IMR-90 (cell line): ENCODE measurements around the gene GGA2. TPM values are rescaled to one million over a fixed set of nuclear protein-coding genes. Genes with fewer than 3 reads are reported as not detected.

Source experiments
- ATAC-seq: fragments of 200-7000 bp; cut with Tn5 transposase; 2 replicates; pipeline ENCODE4 v1.9.1; 2020; ENCODE audit warnings: low read depth, mild to moderate bottlenecking, moderate library complexity
- BruUV-seq: library from RNA; stranded (reverse); fragments of 400-500 nt; replicated peaks from 2 replicates; lab custom pipeline; 2021; lab: Mats Ljungman, UMichigan
- CTCF ChIA-PET: fragments of 300-600 bp; formaldehyde crosslinking; extraction: SDS; loops from one replicate; lab custom pipeline; 2021; ENCODE audit warnings: antibody characterized with exemption; lab: Yijun Ruan, JAX
- POLR2A ChIA-PET: fragments of 300-600 bp; sonication (Branson Sonifier 250); formaldehyde crosslinking; loops from one replicate; lab custom pipeline; 2022; ENCODE audit warnings: antibody characterized with exemption; ENCODE audit not compliant: unreplicated experiment; lab: Charles Lee
- DNase-seq: peaks from one replicate; pipeline ENCODE4 v3.0.0; 2013
- H2AFZ ChIP-seq: replicated peaks from 2 replicates; pipeline ENCODE3; 2013; ENCODE audit warnings: low read length, mild to moderate bottlenecking; ENCODE audit not compliant: poor library complexity
- H2AK5ac ChIP-seq: 2 replicates; pipeline ENCODE4 v1.6.1; 2013; ENCODE audit warnings: low read depth, low read length, inconsistent platforms
- H2AK9ac ChIP-seq: replicated peaks from 2 replicates; pipeline ENCODE3; 2013; ENCODE audit warnings: mild to moderate bottlenecking, low read depth, low read length, moderate library complexity; ENCODE audit not compliant: poor library complexity
- H2BK120ac ChIP-seq: 2 replicates; pipeline ENCODE4 v1.6.1; 2013; ENCODE audit warnings: low read depth, low read length, inconsistent platforms
- H2BK15ac ChIP-seq: 3 replicates; pipeline ENCODE4 v1.6.1; 2013; ENCODE audit warnings: low read depth, low read length, inconsistent platforms
- H2BK20ac ChIP-seq: 2 replicates; pipeline ENCODE4 v1.6.1; 2013; ENCODE audit warnings: low read depth, mild to moderate bottlenecking, inconsistent platforms, low read length, moderate library complexity
- H2BK5ac ChIP-seq: 2 replicates; pipeline ENCODE4 v1.6.1; 2013; ENCODE audit warnings: mild to moderate bottlenecking, low read depth, low read length, inconsistent platforms; ENCODE audit not compliant: poor library complexity, severe bottlenecking
- H3K14ac ChIP-seq: replicated peaks from 2 replicates; pipeline ENCODE4 v1.6.1; 2013; ENCODE audit warnings: low read depth, low read length, inconsistent platforms
- H3K18ac ChIP-seq: 2 replicates; pipeline ENCODE4 v1.6.1; 2013; ENCODE audit warnings: low read depth, low read length, control low read depth
- H3K23ac ChIP-seq: 2 replicates; pipeline ENCODE4 v1.6.1; 2013; ENCODE audit warnings: low read depth, low read length, inconsistent platforms
- H3K27ac ChIP-seq: 2 replicates; pipeline ENCODE4 v1.5.1; 2013; ENCODE audit warnings: mild to moderate bottlenecking, control low read depth, low read length; ENCODE audit not compliant: insufficient read depth
- H3K27me3 ChIP-seq: 2 replicates; pipeline ENCODE4 v1.6.1; 2013; ENCODE audit warnings: low read length; ENCODE audit not compliant: control insufficient read depth, insufficient read depth
- H3K36me3 ChIP-seq: 2 replicates; pipeline ENCODE4 v1.6.1; 2013; ENCODE audit warnings: low read length, mixed read lengths; ENCODE audit not compliant: control insufficient read depth, insufficient read depth
- H3K4ac ChIP-seq: 2 replicates; pipeline ENCODE4 v1.6.1; 2013; ENCODE audit warnings: low read depth, low read length, inconsistent platforms
- H3K4me1 ChIP-seq: 2 replicates; pipeline ENCODE4 v1.6.1; 2013; ENCODE audit warnings: low read length, mixed read lengths; ENCODE audit not compliant: control insufficient read depth, insufficient read depth
- H3K4me2 ChIP-seq: 2 replicates; pipeline ENCODE4 v1.6.1; 2013; ENCODE audit warnings: low read depth, mild to moderate bottlenecking, control low read depth, low read length, moderate library complexity
- H3K4me3 ChIP-seq: 2 replicates; pipeline ENCODE4 v1.5.1; 2013; ENCODE audit warnings: low read depth, mild to moderate bottlenecking, control low read depth, low read length, moderate library complexity; ENCODE audit not compliant: insufficient read depth
- H3K56ac ChIP-seq: 2 replicates; pipeline ENCODE4 v1.6.1; 2013; ENCODE audit warnings: low read length, inconsistent platforms; ENCODE audit not compliant: insufficient read depth; ENCODE audit errors: extremely low read depth
- H3K79me1 ChIP-seq, 2 experiments: 2 replicates each; pipeline ENCODE4 v1.6.1; 2013; ENCODE audit warnings: low read length in 2 of 2, inconsistent platforms in 1 of 2, low read depth in 1 of 2
- H3K9ac ChIP-seq: 2 replicates; pipeline ENCODE4 v1.6.1; 2013; ENCODE audit warnings: low read depth, low read length, control low read depth
- H3K9me1 ChIP-seq: 2 replicates; pipeline ENCODE4 v1.6.1; 2013; ENCODE audit warnings: low read length, inconsistent platforms; ENCODE audit not compliant: insufficient read depth
- H3K9me3 ChIP-seq: 2 replicates; pipeline ENCODE4 v1.6.1; 2013; ENCODE audit warnings: low read length; ENCODE audit not compliant: control insufficient read depth, insufficient read depth
- H4K20me1 ChIP-seq: 2 replicates; pipeline ENCODE4 v1.6.1; 2013; ENCODE audit warnings: low read length, inconsistent platforms; ENCODE audit not compliant: insufficient read depth
- H4K5ac ChIP-seq: 2 replicates; pipeline ENCODE4 v1.6.1; 2013; ENCODE audit warnings: mild to moderate bottlenecking, low read depth, low read length, control low read depth
- H4K8ac ChIP-seq, 2 experiments: 2 replicates each; pipeline ENCODE4 v1.6.1; 2013; ENCODE audit warnings: low read depth in 2 of 2, low read length in 2 of 2, control low read depth in 1 of 2, inconsistent platforms in 1 of 2
- H4K91ac ChIP-seq: 2 replicates; pipeline ENCODE4 v1.6.1; 2013; ENCODE audit warnings: low read depth, low read length, inconsistent platforms; ENCODE audit not compliant: insufficient read depth
- BHLHE40 ChIP-seq: fragments of 150-350 bp; IDR thresholded peaks from 2 replicates; pipeline ENCODE4 v1.6.1; 2016; ENCODE audit warnings: mild to moderate bottlenecking, low read depth, low read length
- CEBPB ChIP-seq: IDR thresholded peaks from 2 replicates; pipeline ENCODE4 v1.6.1; 2012; ENCODE audit warnings: low read depth, low read length, improper control_type of control experiment
- CHD1 ChIP-seq: IDR thresholded peaks from 2 replicates; pipeline ENCODE4 v1.6.1; 2012; ENCODE audit warnings: low read depth, low read length, improper control_type of control experiment
- FOS ChIP-seq: fragments of 150-350 bp; IDR thresholded peaks from 2 replicates; pipeline ENCODE4 v1.6.1; 2016; ENCODE audit warnings: low read depth, low read length
- MAFK ChIP-seq: IDR thresholded peaks from 2 replicates; pipeline ENCODE4 v1.6.1; 2012; ENCODE audit warnings: low read depth, low read length, improper control_type of control experiment
- MAZ ChIP-seq: IDR thresholded peaks from 2 replicates; pipeline ENCODE4 v1.6.1; 2012; ENCODE audit warnings: low read depth, mild to moderate bottlenecking, low read length, improper control_type of control experiment, moderate library complexity, borderline replicate concordance
- MXI1 ChIP-seq: IDR thresholded peaks from 2 replicates; pipeline ENCODE4 v1.6.1; 2012; ENCODE audit warnings: low read depth, mild to moderate bottlenecking, low read length, moderate library complexity, borderline replicate concordance
- NFE2L2 ChIP-seq: fragments of 150-350 bp; IDR thresholded peaks from 2 replicates; pipeline ENCODE4 v1.6.1; 2016; ENCODE audit warnings: low read depth, mild to moderate bottlenecking, low read length
- POLR2A ChIP-seq: IDR thresholded peaks from 2 replicates; pipeline ENCODE4 v1.6.1; 2012; ENCODE audit warnings: mild to moderate bottlenecking, low read depth, low read length
- RAD21 ChIP-seq: IDR thresholded peaks from 2 replicates; pipeline ENCODE4 v1.6.1; 2012; ENCODE audit warnings: low read length, improper control_type of control experiment
- RCOR1 ChIP-seq: IDR thresholded peaks from 2 replicates; pipeline ENCODE4 v1.6.1; 2012; ENCODE audit warnings: mild to moderate bottlenecking, low read length, improper control_type of control experiment; ENCODE audit not compliant: insufficient replicate concordance
- RFX5 ChIP-seq: IDR thresholded peaks from 2 replicates; pipeline ENCODE4 v1.8.0; 2012; ENCODE audit warnings: low read depth, mild to moderate bottlenecking, low read length, moderate library complexity
- SMC3 ChIP-seq: fragments of 150-350 bp; IDR thresholded peaks from 2 replicates; pipeline ENCODE4 v1.6.1; 2016; ENCODE audit warnings: low read depth, mild to moderate bottlenecking, antibody characterized with exemption, low read length, moderate library complexity
- WGBS, 2 experiments: methylation state at CpG; one replicate each; pipeline versions ENCODE4 v1.1.5 to v1.1.7; 2013; ENCODE audit warnings: missing lambda C conversion rate in 2 of 2; ENCODE audit not compliant: insufficient read length in 1 of 2; ENCODE audit errors: extremely low coverage in 2 of 2; 5-methylcytosine and 5-hydroxymethylcytosine counted together
- dilution Hi-C: fragments of 300-500 bp; cut with HindIII; formaldehyde crosslinking; loops from one replicate; pipeline ENCODE4 v1.14.3; 2018; ENCODE audit warnings: low sequenced_read_pairs; ENCODE audit not compliant: unreplicated experiment
- in situ Hi-C: fragments of 300-500 bp; cut with MboI; formaldehyde crosslinking; loops from 3 replicates; pipeline ENCODE4 v1.14.3; 2019; ENCODE audit warnings: low sequenced_read_pairs, inconsistent platforms, mixed read lengths
- intact Hi-C: fragments of 100-400 bp; cut with micrococcal nuclease; formaldehyde crosslinking; loops from 2 replicates; pipeline ENCODE4 v1.10.0; 2022
- polyA plus RNA-seq, 3 experiments: library from polyadenylated mRNA; depleted of rRNA; stranded (reverse); fragments of >200 nt; gene quantifications; 2 replicates each; pipeline ENCODE4 v1.2.3, GENCODE V29; 2012; ENCODE audit warnings: low replicate concordance in 1 of 3
- total RNA-seq: library from RNA; depleted of rRNA; stranded (reverse); fragments of >200 nt; gene quantifications from 2 replicates; pipeline ENCODE4 v1.2.3, GENCODE V29; 2012
- TF ChIP-seq, protein P1 (sequence below): conservative IDR thresholded peaks from 2 replicates; pipeline ENCODE4 v1.5.1; 2012; ENCODE audit warnings: mild to moderate bottlenecking, low read depth, low read length, improper control_type of control experiment
- TF ChIP-seq, protein P2 (sequence below): fragments of 150-350 bp; IDR thresholded peaks from 2 replicates; pipeline ENCODE4 v1.6.1; 2017; ENCODE audit warnings: mild to moderate bottlenecking, antibody characterized with exemption, low read length, low read depth
- TF ChIP-seq, protein P3 (sequence below): fragments of 150-350 bp; IDR thresholded peaks from 2 replicates; pipeline ENCODE4 v1.6.1; 2016; ENCODE audit warnings: low read depth, mild to moderate bottlenecking, low read length, moderate library complexity, borderline replicate concordance

GGA2 gene
- total and polyA plus RNA-seq, 2 of the 4 experiments (the other 2 are of a cell fraction), result 16.5 to 30.1 TPM

DNA sequence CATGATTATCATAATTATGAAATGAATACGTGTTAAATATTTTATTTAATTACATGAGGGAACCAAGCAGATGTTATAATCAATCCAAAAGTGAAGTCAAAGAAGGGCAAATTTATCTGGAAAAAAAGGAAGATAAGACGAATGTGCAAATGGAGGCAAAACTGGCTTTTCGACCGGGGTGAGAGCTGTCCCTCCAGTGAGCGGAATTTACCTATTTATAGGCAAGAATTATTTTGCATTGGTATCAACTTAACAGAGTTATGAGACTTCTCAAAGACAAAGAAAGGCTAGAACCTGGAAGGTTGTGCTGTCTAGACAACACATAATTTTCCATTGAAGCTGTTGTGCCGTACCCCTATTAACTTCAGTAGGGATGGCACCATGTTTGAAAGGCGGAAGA is 1.4 kb upstream of the GGA2 start:
- no CpG with 5 or more reads among the region's 7 CpGs for WGBS, 2 experiments
- intact Hi-C loops, result no loop called here

More for the DNA sequence above, 1.4 kb upstream of the GGA2 start:
- ATAC-seq (no peak), DNase-seq (no peak)
- no peak for TF ChIP-seq MAZ
- TF ChIP-seq POLR2A, result no peak
- TF ChIP-seq, protein P1, sequence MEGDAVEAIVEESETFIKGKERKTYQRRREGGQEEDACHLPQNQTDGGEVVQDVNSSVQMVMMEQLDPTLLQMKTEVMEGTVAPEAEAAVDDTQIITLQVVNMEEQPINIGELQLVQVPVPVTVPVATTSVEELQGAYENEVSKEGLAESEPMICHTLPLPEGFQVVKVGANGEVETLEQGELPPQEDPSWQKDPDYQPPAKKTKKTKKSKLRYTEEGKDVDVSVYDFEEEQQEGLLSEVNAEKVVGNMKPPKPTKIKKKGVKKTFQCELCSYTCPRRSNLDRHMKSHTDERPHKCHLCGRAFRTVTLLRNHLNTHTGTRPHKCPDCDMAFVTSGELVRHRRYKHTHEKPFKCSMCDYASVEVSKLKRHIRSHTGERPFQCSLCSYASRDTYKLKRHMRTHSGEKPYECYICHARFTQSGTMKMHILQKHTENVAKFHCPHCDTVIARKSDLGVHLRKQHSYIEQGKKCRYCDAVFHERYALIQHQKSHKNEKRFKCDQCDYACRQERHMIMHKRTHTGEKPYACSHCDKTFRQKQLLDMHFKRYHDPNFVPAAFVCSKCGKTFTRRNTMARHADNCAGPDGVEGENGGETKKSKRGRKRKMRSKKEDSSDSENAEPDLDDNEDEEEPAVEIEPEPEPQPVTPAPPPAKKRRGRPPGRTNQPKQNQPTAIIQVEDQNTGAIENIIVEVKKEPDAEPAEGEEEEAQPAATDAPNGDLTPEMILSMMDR, result no peak
- TF ChIP-seq CEBPB, result no peak
- TF ChIP-seq, protein P2, sequence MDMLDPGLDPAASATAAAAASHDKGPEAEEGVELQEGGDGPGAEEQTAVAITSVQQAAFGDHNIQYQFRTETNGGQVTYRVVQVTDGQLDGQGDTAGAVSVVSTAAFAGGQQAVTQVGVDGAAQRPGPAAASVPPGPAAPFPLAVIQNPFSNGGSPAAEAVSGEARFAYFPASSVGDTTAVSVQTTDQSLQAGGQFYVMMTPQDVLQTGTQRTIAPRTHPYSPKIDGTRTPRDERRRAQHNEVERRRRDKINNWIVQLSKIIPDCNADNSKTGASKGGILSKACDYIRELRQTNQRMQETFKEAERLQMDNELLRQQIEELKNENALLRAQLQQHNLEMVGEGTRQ, result no peak
- TF ChIP-seq MAFK, result no peak
- TF ChIP-seq MXI1, result no peak
- TF ChIP-seq SMC3, result no peak
- TF ChIP-seq RCOR1, result no peak
- TF ChIP-seq RAD21, result no peak
- no peak for TF ChIP-seq BHLHE40
- TF ChIP-seq CHD1, result no peak
- no peak for TF ChIP-seq FOS
- TF ChIP-seq, protein P3, sequence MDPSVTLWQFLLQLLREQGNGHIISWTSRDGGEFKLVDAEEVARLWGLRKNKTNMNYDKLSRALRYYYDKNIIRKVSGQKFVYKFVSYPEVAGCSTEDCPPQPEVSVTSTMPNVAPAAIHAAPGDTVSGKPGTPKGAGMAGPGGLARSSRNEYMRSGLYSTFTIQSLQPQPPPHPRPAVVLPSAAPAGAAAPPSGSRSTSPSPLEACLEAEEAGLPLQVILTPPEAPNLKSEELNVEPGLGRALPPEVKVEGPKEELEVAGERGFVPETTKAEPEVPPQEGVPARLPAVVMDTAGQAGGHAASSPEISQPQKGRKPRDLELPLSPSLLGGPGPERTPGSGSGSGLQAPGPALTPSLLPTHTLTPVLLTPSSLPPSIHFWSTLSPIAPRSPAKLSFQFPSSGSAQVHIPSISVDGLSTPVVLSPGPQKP, result no peak
- no peak for TF ChIP-seq RFX5
- TF ChIP-seq NFE2L2, result no peak
- Histone ChIP-seq H3K23ac (no peak overlapping the region), H2AK5ac (no peak overlapping the region), H2AK9ac (no peak overlapping the region), H3K56ac (no peak overlapping the region), H4K91ac (no peak overlapping the region), H3K9ac (no peak overlapping the region), H3K79me1 (peaks cover 13 to 33% of the 10 kb centered on the region in 2 experiments; a peak in 3 of 4 replicates), H3K4me1 (peaks cover 5% of the 10 kb centered on the region), H2BK5ac (no peak overlapping the region), H4K20me1 (peaks cover 18% of the 10 kb centered on the region), H3K27me3 (no peaks in the 10 kb centered on the region), H2BK120ac (no peak overlapping the region), H3K9me3 (no peaks in the 10 kb centered on the region), H3K18ac (no peak overlapping the region), H3K4ac (no peak overlapping the region), H3K27ac (no peak overlapping the region), H3K14ac (no peak overlapping the region), H4K8ac (no peak overlapping the region), H4K5ac (no peak overlapping the region), H2BK20ac (no peak overlapping the region), H3K36me3 (peaks cover 2% of the 10 kb centered on the region), H3K9me1 (peaks cover 6% of the 10 kb centered on the region; the same call in 1 of the 2 replicates), H2BK15ac (no peak overlapping the region), H3K4me2 (no peak overlapping the region), H2AFZ (no peak overlapping the region), H3K4me3 (no peak overlapping the region)
- BruUV-seq, result no TSS peak
- CTCF ChIA-PET, result no interaction called here
- in situ Hi-C loops, result no loop called here
- POLR2A ChIA-PET, result no interaction called here
- dilution Hi-C loops, result no loop called here
